ENCODE measurements around the gene WBP2.
"Not testable (repeated sequence)": the region's sequence is repeated elsewhere in the genome, so short reads cannot be mapped to it uniquely, and the experiment has no call there.

Gene WBP2

DNA sequence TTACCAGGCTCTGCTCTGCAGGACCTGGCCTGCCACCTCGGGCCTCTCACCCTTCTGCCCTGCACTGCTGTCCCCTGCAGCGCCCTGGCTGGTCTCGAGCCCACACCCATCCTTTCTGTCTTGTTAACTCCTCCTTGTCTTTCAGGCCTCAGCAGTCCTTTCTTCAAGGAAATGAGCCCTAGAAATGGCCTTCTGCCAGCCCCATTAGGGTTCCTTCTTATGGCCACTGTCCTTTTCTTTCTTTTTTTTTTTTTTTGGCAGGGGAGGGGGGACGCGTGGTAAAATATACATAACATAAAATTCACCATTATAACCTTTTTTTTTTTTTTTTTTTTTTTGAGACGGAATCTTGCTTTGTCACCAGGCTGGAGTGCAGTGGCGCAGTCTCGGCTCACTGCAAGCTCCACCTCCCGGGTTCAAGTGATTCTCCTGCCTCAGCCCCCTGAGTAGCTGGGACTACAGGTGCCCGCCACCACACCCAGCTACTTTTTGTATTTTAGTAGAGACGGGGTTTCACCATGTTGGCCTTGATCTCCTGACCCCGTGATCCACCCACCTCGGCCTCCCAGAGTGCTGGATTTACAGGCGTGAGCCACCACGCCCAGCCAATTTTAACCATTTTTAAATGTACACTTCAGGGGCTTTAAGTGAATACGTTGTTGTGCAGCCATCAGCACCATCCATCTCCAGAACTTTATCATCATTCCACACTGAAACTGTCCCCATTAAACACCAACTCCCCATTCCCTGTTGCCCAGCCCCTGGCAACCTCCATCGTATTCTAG lies 10.5 kb upstream of the WBP2 start:
- DNase-seq (ENCODE audit: low spot score): not testable (repeated sequence)

DNA sequence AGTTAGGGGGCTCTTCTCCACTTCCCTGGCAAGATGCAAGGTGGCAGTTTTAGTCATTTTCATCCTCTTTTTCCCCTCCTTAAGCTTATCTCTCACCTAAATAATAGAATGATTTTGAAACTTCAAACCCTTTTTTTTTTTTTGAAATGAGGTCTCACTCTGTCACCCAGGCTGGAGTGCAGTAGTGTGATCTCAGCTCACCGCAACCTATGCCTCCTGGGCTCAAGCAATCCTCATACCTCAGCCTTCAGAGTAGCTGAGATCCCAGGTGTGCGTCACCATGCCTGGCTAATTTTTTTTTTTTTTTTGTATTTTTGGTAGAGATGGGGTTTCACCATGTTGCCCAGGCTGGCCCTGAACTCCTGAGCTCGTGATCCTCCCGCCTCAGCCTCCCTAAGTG lies 9.8 kb upstream of the WBP2 start:
- not testable (repeated sequence) for DNase-seq (ENCODE audit: low spot score)

DNA sequence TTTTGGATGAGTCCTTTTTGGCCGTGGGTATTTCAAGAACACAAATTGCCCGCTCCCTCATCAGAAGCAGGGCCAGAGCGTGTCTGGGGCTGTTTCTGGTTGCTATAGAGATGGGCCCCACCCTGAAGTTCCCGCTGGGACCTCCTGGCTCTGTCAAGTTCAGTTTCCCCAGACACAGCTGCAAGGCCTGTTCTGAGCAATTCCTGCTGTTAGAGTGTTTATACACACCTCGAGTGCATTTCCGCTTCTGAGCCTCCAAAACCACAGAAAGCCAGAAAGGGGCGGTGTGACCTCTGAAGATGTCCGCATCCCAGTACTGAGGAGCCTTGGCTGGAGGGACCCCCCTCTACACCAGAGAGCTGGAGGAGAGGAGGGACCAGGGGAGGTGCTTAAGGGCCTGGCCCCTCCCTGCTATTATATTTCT lies 9.3 kb upstream of the WBP2 start:
- DNase-seq (ENCODE audit: low spot score): no peak

DNA sequence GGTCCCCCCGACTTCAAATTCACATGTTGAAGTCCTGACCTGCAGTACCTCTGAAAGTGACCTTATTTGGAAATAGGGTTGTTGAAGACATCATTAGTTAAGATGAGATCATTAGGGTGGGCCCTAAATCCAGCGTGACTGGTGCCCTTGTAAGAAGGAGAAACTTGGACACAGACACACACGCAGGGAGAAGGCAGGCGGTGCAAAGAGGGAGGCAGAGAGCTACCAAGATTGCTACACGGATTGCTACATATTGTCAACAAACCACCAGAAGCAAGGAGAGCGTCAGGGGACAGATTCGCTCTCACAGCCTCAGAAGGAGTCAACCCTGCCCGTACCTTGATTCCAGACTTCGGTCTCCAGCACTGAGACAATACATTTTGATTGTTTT lies 6.8 kb upstream of the WBP2 start:
- DNase-seq (ENCODE audit: low spot score): no peak

DNA sequence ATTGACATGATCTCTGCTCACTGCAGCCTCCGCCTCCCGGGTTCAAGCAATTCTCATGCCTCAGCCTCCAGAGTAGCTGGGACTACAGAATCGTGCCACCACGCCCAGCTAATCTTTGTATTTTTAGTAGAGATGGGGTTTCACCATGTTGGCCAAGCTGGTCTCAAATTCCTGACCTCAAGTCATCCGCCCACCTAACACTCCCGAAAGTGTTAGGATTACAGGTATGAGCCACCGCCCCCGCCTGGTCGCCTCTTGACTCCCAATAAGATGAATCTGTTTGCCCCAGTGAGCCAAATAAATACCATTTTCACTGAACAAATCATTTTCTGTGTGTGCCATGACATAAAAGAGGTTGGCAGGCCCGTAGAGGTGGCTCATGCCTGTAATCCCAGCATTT lies 4.2 kb upstream of the WBP2 start:
- not testable (repeated sequence) for DNase-seq (ENCODE audit: low spot score)

DNA sequence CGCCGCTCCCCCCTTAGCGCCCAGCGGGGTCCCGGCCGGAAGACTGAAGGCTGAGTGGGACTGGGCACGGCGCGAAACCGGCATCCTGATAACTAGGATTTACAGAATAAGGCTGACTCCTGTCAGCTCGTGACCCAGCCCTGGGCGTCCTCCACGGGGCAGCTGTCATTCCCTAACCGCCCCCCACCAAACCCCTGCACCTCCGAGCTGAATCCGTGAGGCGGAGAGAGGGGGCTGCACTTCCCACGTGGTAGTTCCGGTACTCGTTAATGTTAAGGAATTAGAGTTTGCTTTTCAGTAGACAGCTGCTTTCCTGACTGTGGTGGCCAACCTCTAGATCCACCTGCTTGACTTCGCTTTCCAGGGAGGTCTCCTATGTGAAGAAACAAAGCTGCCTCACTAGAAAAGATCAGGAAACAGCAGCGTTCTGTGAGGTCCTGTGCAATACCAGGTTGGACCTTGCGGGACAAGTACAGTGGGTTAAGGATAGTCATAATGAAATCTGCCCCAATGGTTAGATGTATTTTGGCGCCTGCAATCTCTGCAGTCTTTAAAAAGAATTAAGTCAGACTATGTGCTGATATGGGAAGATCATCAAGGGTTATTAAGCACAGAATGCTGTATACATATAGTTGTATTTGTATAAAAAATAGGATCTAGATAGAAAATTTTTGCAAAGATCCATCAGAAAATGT lies 1.1 kb upstream of the WBP2 start:
- DNase-seq (ENCODE audit: low spot score): peak; percentile 39

DNA sequence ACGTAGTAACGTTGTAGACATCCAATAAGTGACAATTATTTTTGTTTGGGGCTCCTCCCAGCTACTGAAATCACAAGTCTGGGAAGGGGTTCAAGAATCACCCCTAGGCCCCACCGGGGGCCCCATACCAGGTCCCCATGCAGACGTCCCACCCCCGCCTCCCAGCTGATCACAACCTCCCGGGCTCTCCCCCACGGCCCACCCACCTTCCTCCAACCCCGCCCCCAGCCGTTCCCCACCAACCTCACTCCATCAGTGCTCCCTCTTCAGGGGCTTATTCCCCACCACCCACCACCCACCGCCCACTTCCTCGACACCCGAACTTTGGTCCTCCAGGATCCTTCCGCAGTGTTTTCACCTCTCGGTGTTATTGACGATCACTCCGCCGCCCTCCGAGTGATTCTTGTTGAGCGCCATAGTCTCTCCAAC lies 240 bp downstream of the WBP2 start:
- no peak for DNase-seq (ENCODE audit: low spot score)

DNA sequence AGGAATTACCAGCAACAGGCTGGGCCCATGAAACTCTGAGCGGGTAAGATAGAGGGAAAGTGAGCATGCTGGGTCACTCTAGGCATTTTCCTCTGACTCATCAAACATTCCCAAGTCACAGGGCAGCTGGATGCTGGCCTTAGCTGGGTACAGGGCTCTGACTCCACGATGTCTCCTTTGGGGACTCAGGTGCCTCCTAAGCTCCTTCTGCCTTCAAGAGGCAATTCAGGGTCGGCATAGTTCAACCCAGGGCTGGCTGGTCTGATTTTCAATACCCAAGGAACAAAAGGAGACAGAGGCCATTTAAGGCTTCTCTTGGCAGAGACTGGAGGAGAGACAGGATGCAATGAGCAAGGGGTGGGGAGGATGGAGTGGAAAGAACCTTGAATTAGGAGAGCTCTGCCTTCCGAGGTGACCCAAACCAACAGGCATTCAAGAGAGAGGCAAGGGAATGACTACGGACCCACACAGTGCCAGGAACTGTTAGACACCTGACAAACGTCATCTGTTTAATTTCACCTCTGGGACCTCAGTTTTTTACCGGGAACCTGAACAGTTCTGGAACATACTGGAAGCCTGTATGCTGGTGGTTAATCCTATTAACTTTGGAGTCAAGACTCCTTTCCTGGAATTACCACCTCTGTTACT lies 910 bp downstream of the WBP2 start:
- peak; percentile 70 for DNase-seq (ENCODE audit: low spot score)

DNA sequence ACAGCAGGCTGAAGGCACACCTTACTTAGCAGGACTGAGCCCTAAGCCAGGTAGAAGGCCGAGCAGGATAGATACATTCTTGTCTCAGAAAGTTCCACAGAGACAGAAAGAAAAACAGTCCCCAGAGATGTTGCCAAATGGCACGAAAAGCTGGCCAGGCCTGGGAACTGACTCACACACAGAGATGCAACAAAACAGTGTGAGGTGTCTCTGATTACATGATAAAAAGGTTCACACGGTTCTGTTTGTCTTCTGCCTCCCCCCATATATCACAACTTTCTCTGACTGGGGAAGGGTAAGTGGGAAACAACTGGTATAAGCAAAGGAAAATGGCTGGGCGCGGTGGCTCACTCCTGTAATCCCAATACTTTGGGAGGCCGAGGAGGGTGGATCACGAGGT lies 1.7 kb downstream of the WBP2 start:
- DNase-seq (ENCODE audit: low spot score): no peak

DNA sequence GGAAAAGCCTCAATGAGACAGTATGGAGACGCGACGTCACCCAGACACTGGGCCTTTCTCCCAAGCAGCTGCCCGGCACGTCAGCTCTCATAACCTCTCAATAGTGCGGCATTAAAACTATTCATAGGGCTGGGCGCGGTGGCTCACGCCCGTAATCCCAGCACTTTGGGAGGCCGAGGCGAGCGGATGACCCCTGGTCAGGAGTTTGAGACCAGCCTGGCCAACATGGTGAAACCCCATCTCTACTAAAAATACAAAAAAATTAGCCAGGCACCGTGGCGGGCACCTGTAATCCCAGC lies 3.5 kb downstream of the WBP2 start:
- not testable (repeated sequence) for DNase-seq (ENCODE audit: low spot score)

DNA sequence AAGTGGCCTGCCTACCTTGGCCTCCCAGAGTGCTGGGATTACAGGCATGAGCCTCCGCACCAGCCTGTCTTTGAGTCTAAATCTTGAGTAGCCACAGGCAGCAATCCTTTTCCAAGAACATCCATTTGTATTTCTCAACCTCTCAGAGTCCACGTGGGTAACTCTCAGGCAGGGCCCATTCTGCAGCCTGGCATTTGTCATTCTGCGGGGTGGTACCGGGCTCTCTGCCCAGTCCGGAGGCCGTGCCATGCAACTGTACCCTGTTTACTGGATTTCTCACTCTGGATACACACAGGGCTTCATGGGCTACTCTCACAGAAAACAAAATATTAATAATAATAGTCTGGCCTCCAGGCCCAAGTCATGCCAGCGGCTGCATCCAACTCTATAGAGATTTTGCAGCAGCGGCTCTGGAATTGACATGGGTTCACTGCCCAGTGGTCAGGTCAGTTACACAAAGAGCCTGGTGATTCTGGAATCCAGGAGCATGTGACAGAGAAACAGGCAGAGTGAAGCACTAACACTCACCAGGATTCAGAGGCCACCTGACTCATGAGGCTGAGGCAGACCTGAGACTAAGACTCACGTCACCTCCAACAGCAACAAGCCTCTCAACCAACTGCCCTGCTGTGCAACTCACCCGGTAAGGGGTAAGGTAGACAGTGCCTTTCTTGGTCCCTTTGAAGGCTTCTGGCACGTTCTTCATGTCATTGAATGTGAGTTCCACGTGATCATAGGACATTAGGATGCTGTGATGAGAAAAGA lies 4.0 kb downstream of the WBP2 start:
- DNase-seq (ENCODE audit: low spot score): peak; percentile 77

DNA sequence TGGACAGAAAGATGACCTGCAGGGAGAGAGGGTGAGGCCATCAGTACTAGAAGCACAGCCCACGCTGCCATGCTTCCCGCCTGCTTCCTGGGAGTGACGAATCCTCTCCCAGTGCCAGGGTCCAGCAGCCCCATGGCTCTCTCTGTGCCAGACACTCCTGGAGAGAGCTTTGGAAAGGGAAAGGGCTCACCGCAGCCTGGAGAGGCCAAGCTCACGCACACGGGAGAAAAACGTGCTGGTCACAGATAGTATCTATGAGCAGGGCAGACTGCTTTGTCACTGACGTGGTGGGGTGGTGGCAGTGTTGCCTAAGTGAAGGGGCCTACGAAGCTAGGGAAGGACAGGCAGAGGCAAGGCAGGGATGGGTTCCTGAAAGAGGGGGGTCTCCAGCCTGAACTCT lies 5.4 kb downstream of the WBP2 start:
- no peak for DNase-seq (ENCODE audit: low spot score)

DNA sequence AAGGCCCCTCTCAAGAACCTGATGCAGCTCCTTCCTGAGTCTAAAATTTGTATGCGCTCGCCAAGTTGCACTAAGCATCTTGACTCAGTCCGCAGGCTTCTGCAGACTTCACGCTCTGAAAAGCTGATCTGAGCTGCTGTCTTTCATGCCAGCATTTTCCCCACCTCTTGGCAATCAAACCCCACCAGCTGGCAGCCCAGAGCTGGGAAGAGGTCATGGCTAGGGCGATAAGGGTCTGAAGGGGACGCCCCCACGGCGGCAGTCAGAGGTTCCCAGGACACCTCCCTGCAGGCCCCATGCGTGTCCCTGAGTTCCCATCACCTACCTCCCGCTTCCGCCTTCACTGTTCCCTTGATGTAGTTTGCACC lies 5.9 kb downstream of the WBP2 start:
- no peak for DNase-seq (ENCODE audit: low spot score)

DNA sequence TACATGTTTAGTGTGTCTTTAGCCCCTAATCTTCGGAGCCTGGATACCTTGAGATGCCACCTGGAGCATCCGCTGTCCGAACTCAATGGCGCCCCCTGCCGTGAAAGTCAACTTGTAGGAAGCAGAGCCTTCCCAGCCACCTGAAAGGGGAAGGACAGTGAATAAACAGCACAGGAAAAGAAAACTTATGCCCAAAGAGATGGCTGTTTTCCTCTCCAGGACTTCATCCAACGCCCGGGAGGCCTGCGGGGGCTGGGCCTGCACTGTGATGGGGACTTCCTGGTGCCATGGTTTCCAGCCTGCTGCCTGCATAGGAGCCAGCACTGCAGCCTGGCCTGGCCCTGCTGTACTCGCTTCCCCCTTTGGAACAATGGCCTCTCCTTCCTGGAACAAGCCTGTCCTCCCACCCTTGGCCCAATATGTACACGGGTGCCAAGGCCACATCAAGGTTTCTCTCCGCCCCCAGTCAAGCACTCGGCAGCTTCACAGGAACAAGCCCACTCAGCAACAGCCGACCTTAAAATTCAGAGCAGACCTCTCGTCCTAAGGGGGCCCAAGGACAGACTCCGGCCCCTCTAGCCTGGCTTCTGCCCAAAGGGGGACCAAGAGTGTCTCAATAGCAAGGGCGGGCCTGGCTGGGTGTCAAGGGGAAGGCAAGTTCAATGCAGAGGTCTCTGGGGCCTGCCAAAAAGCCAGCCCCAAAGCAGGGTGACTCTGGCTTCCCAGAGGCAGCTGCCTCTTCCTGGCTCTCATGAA lies 6.4 kb downstream of the WBP2 start:
- peak; percentile 78 for DNase-seq (ENCODE audit: low spot score)

DNA sequence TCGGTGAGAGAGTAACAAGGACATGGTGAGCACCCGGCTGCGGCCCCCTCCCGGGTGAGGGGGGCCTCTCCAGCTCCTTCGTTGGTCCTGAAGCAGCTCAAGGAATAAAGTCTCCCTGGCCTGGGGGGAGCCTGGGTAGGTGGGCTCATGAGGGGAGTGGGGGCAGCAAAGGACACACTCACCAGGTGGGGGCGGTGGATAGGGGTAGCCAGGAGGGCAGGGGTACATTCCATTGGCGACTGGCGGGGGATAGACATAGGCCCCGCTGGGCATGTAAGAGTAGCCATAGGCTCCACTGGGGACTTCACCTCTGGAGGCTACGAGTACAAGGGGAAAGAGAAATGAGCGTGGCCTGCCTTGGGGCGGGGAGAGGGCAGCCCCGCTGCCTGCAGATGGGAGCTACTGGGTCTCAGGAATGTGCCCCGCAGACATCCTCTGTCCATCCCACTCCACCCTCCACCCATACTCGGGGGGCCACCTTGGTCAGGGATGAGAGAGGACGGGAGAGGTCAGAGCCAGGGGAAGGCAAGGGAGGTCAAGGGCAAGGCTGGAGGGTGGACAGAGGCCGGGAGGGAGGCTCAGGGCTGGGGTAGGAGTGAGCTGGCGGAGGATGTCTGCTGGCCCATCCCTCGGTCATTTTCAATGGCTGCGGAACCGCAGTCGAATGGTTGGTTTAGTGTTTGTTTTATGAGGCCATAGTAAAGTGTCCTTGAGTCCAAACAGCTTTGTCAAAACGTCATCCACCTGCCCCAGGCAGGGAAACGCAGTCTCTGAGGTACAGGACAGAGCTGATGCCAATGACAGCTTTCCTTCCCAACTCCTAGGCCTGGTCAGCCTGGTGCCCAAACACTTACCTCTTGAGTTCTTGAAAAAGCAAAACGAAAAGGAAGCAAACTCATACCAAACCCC lies 7.3 kb downstream of the WBP2 start:
- no peak for DNase-seq (ENCODE audit: low spot score)

DNA sequence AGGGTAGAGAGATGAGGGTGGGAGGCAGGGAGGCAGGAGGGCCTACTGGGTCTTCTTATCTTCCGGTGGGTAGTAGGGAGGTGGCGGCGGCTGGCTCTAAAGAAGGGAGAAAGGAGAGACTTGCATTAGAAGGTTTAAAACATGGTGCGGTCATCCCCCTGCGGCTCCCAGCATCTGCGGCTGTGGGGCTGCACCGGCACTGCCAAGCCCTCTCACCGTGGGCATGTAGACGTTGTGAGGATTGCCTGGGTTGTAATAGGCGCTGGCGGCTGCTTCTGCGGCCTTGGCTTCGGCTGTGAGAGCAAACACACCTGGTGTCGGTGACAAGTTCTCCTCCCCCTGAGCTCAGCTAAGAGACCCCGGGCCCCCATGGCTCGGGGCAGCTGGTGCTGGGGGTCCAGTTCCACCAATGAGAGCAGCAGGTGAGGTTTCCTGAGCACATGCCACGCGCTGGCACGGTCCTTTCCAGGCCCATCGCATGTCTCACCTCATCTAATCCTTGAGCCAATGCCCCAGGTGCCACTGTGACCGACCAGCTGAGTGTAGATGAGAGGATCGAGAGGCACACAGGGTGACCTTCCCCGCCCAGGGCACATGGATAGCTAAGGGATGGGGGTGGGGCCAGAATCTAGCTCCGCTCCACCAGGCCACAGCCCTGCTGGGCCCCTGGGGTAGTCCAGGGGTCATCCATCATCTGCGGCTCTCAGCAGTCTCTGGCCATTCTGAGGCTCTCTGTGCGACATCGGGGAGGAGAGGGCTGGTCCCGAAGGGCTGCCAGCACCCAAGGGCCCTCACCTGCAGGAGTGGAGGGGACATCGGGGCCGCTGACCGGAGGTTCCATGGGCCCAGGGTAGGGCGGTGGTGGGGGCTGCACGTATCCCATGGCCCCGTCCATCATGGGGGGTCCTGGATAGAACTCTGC lies 8.2 kb downstream of the WBP2 start:
- no peak for DNase-seq (ENCODE audit: low spot score)

DNA sequence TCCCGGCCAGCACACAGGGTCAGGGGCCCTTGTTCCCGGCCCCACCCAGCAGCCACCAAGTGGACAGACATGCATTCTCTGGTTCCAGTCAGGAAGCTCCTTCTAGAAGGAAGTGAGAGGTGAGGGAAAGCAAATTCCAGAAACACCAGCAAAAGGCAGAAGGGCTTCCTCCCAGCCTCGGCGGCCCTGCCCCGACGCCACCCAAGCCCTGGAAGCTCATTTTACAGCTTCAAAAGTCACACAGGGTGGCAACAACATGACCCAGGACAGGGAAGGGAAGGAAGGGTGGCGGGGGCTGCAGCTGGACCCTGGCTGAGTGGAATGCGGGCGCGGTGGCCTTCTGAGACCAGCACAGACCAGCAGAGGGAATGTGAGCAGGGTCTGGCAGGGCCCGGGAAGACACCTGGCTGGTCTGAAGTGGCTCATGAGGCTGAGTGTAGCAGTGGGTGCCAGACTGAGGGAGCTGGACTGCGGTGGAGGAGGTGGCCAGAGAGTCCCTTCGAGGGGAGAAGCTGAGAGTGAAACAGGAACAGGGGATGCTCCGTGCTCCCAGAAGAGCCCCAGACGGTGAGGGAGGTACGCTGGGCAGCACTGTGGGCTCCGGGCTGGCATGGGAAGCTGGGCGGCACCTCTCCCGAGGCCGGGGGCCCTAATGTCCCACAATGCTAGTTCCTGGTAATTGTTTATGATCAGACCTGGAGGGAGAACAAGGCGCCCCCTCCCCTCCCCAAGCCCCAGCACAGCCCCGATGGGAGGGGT lies 9.0 kb downstream of the WBP2 start:
- no peak for DNase-seq (ENCODE audit: low spot score)

DNA sequence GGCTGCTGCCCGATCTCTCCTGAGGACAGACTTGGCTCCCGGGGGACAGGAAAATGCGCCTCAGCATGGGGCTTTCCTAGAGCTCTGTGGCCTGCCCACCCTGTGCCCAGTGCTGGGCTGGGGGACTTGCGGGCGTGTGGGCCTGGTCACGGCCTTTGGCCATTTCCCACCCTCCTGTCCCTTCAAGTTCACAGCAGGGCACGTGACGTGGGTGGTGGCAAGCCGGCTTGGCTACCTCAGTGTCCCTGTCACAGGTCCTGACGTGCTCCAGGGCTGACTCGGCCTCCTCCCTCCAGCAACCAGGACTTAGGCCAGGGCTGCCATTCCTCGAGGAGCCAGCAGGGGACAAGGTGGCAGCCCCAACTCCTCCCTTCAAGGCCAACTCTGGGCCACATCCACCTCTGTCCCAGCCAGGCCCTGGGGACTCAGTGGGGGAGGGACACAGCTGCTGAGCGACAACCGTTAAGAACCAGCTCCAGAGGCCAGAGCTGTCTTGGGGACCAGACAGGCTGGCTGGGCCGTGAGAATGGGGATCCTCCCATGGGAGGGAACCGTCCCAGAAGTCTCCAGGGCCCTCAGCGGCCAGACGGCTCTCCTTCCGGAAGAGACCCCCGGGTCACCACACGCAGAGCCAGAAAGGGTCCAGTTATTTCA lies 9.9 kb downstream of the WBP2 start:
- peak; percentile 69 for DNase-seq (ENCODE audit: low spot score)

Data from pons (tissue), 1 donor.